HG03457 (cell line): ENCODE measurements around the gene JAM2.
"Not testable (repeated sequence)": the region's sequence is repeated elsewhere in the genome, so short reads cannot be mapped to it uniquely, and the experiment has no call there.

ENCODE experiments used
- ATAC-seq: cut with Tn5 transposase; IDR thresholded peaks from one replicate; pipeline ENCODE4 v1.9.1; 2021; ENCODE audit warnings: moderate number of reproducible peaks; ENCODE audit not compliant: unreplicated experiment

The JAM2 gene

GRCh38 chr21:25643486-25643885 lies 4.4 kb downstream of the JAM2 start:
- ATAC-seq, result no peak

- ATAC-seq, result no peak
Observed at GRCh38 chr21:25646474-25646873, 7.4 kb downstream of the JAM2 start.

DNA sequence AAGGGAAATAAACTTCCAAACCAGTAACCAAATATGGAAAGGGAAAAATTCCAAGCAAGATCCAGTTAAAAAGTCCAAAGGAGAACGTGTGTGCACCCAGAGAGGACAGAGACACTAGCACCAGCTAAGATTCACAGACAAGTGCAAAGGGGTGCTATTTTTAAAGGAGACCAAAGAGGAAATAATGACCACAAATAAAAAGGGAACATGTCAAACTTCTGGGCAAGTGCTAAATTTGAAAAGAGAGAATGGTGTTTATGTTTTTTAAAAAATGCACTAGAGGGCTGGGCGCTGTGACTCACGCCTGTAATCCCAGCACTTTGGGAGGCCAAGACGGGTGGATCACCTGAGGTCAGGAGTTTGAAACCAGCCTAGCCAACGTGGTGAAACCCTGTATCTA lies 8.6 kb downstream of the JAM2 start:
- no peak for ATAC-seq

DNA sequence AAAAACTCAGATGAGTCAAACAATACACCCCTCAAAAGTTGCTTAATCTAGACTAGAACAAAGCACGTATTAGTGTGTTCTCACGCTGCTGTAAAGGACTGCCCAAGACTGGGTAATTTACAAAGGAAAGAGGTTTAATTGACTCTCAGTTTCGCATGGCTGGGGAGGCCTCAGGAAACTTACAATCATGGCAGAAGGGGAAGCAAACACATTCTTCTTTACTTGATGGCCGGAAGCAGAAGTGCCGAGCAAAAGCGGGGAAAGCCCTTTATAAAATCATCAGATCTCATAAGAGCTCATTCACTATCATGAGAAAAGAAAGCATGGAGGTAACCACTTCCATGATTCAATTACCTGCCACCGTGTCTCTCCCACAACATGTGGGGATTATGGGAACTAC lies 10.1 kb downstream of the JAM2 start:
- no peak for ATAC-seq

DNA sequence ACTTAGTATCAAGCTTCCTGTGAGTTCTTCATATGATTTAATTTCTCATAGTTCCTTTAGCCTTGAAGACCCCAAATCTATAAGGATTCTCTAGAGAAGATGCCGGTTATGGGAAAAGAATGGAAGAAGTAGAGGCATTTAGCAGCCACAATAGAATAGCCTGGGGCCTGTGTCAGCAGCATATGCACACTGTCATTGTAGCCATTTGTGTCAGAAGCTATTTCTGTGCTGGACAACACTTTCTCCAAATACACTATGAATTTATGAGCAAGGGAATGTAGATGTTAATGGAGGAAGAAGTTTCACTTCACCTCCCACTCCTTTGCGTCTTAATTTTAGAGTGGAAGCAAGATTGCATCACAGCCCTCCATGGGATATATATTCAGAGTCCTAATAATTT lies 17.4 kb downstream of the JAM2 start:
- no peak for ATAC-seq

GRCh38 chr21:25657140-25657539 lies 18.1 kb downstream of the JAM2 start:
- no peak for ATAC-seq

DNA sequence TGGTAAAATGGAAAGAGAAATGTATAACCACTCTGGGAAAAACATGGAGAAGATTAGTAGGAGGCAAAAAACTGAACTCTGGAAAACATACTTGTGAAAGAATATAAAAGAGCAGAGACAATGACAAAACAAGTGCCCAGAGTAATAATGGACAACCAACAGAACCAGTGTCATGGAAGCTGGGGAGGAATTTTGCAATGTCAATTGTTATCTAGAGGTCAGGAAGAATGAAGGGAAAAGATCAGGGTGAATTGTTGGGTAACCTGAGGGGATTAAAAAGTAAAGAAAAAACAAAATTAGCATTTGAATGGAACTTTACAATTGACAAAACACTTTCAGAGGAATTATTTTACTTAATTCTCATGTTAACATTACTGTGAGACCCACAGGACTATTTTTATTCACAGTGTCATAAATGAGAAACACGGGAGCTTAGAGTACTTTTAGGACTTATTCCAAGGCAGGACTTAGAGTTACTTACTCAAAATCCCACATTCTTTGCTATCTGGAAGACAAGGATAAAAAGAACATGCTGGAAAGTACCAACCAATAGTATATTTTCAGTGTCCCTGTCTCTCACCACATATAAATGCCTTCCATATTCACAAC lies 19.5 kb downstream of the JAM2 start:
- ATAC-seq, result no peak

DNA sequence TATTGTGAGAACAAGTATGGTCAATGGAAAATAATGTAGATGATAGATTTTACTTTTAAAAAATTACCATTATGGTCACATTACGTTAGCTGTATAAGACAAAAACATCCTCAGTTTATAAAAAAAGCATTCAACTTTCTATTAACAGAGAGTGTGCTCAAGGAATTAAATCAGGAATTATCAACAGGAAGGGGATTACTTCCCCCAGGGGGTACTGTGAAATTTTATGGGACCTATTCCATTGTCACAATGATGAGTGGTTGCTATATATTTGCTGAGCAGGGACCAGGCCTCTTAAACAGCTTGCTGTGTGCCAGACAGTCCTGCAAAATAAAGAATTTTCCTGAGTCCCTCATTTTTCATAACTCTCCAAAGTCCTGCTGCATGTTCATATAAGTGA lies 21.2 kb downstream of the JAM2 start:
- no peak for ATAC-seq

- no peak for ATAC-seq
Observed at GRCh38 chr21:25664491-25664931, 25.5 kb downstream of the JAM2 start.

GRCh38 chr21:25670726-25671125 lies 31.7 kb downstream of the JAM2 start:
- ATAC-seq, result no peak

- no peak for ATAC-seq
Observed at GRCh38 chr21:25676451-25676850, 37.4 kb downstream of the JAM2 start.

- ATAC-seq, result no peak
Observed at GRCh38 chr21:25682382-25682781, 43.3 kb downstream of the JAM2 start.

- ATAC-seq, result no peak
Observed at GRCh38 chr21:25687787-25688186, 48.7 kb downstream of the JAM2 start.

DNA sequence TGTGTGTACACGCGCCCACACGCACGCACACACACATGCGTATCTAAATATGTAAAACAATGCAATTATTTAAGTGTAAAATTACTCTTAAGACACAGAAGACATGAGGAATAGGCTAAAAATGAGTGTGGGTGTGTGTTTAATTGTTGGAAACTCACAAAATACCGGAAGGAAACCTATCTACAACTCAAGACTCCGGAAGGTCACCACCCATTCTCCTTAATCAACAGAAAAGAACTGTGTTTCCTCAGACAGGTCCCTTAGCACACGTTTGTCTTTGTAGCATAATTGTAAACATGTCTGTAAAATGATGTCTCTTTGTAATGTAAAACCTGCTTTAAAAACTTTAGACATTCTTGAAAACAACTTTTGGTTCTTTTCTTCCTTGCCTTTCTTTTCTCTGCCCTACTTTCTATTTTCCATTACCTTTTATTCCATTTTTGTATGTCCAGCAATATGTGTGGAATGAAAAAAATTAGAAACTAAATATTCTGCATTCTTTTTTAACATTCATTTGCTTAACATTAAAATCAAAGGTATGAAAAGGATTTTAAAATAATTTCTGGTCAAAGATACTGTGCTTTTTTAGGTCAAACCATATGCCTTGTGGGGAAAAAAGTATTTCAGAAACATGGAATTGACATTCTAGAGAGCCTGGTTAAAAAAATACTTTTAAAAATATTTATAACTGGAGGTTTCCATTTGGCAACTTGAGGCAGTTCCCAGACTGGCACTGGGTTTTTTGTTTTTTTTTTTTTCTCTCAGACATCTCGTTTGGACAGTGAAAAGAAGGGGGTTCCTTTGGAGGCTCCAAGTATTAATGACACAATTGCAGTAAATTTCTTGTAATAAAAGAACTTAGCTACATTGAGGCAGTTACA lies 49.5 kb downstream of the JAM2 start:
- ATAC-seq, result no peak

DNA sequence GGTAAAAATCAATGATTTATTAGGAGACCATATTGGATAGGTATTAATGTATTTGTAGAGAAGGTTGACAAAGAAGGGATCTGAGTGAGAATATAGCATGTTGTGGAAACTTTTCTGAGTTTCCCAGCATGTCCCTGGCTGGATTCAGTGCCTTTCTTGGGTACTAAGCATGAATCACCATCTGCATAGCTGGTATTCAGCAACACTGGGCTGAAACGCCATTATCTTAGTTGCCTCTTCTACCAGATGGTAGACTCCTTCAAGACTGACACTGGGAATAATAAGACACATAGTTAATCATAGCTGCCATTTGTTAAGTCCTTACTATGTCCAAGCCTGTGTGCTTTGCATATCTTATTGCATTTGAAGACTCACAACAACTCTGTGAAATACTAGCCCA lies 50.2 kb downstream of the JAM2 start:
- ATAC-seq, result no peak

- ATAC-seq, result no peak
Observed at GRCh38 chr21:25691976-25692375, 52.9 kb downstream of the JAM2 start.

DNA sequence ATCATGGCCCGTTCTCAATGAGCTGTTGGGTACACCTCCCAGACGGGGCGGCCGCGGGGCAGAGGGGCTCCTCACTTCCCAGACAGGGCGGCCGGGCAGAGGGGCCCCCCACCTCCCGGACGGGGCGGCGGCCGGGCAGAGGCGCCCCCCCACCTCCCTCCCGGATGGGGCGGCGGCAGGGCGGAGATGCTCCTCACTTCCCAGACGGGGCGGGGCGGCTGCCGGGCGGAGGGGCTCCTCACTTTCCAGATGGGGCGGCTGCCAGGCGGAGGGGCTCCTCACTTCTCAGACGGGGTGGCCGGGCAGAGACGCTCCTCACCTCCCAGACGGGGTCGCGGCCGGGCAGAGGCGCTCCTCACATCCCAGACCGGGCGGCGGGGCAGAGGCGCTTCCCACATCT lies 56.4 kb downstream of the JAM2 start:
- ATAC-seq, result not testable (repeated sequence)

DNA sequence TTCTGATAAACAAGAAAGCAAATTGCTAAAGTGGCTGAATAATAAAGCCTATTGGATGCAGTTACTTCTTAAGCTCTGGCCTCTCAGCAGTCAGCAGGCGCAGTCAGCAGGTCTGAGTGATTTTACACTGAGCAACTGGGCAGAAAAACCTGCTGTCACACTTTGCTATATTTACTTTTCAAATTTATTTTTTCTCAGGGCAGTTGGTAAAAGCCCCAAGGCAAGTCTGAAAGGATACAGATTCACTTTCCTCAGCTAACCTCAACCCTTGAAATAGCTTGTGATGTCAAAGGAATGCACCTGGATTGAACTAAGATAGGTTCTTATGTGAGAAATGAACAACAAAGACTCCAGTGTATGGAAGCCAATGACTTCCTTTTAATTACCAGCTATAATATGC lies 61.7 kb downstream of the JAM2 start:
- no peak for ATAC-seq

- no peak for ATAC-seq
Observed at GRCh38 chr21:25701529-25701928, 62.5 kb downstream of the JAM2 start.

- no peak for ATAC-seq
Observed at GRCh38 chr21:25708467-25709065, 69.5 kb downstream of the JAM2 start.

DNA sequence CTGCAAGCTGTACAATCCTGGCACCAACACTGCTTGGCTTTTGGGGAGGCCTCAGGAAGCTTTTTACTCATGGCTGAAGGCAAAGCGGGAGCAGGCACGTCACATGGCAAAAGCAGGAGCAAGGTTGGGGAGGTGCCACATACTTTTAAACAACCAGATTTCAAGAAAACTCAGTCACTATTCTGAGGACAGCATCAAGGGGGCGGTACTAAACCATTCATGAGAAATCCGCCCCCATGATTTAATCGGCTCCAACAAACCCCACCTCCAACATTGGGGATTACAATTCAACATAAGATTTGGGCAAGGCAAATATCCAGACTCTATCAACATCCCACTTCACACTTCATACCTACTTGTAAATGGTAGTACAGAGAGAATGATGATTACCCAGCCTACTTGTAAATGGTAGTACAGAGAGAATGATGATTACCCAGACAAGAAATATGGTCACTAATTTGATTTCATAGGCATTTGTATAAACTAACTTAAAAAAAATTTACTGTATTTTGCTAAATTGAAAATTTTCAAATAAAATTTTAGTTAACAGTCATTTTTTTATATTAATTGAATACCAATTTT lies 70.7 kb downstream of the JAM2 start:
- ATAC-seq, result no peak

DNA sequence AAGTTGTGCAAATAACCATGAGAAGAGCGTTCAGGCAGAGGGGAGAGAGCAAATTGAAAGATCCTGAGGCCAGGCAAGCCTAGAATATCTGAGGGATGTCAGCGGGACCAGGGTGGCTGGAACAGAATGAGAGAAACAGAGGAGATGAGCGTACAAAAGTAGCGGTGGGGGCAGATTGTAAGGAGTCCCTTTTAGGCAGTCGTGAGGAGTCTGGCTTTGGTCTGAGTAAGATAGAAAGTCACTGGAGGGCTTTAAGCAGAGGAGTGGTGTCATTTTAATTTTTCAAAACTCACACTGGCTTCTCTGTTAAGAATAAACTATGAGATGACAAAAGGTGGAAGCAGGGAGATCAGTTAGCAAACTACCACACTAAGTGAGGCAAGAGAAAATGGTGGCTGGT lies 71.5 kb downstream of the JAM2 start:
- no peak for ATAC-seq
